OCI-LY1 (cell line): ENCODE data around the gene SIVA1.
A peak's percentile ranks its signal among the peaks of the same experiment; 100 is the strongest.

Experiments used
- H2AFZ ChIP-seq: fragments of 200-600 bp; sonication (generic), shearing (Covaris generic); 2 replicates; pipeline ENCODE4 v1.6.0; 2014; ENCODE audit warnings: antibody characterized with exemption, mild to moderate bottlenecking, low read length
- H3F3A ChIP-seq: fragments of 200-600 bp; sonication (generic), shearing (Covaris generic); 2 replicates; pipeline ENCODE4 v1.6.0; 2014; ENCODE audit warnings: mild to moderate bottlenecking, antibody characterized with exemption, low read length, moderate library complexity; ENCODE audit not compliant: insufficient read depth
- H3K27ac ChIP-seq: fragments of 200-600 bp; sonication (generic); 2 replicates; pipeline ENCODE4 v1.5.1; 2014; ENCODE audit warnings: low read length, mixed run types, mild to moderate bottlenecking, low read depth; ENCODE audit not compliant: poor library complexity, severe bottlenecking
- H3K27me3 ChIP-seq: fragments of 200-600 bp; sonication (generic); 2 replicates; pipeline ENCODE4 v1.6.0; 2014; ENCODE audit warnings: antibody characterized with exemption, mild to moderate bottlenecking, low read length, moderate library complexity; ENCODE audit not compliant: insufficient read depth
- H3K36me3 ChIP-seq: fragments of 200-600 bp; sonication (generic); 2 replicates; pipeline ENCODE4 v1.6.1; 2014; ENCODE audit warnings: mild to moderate bottlenecking, antibody characterized with exemption, low read length, moderate library complexity, mixed read lengths; ENCODE audit not compliant: insufficient read depth
- H3K4me1 ChIP-seq: fragments of 200-600 bp; sonication (generic); 2 replicates; pipeline ENCODE4 v1.5.1; 2014; ENCODE audit warnings: mild to moderate bottlenecking, low read length, moderate library complexity; ENCODE audit not compliant: insufficient read depth, severe bottlenecking
- H3K4me2 ChIP-seq: fragments of 200-600 bp; sonication (generic), shearing (Covaris generic); 2 replicates; pipeline ENCODE4 v1.6.1; 2014; ENCODE audit warnings: low read length
- H3K4me3 ChIP-seq: fragments of 200-600 bp; sonication (generic); 2 replicates; pipeline ENCODE4 v1.5.1; 2014; ENCODE audit warnings: low read length, low read depth, mild to moderate bottlenecking, mixed read lengths; ENCODE audit not compliant: poor library complexity, severe bottlenecking
- H3K79me2 ChIP-seq: fragments of 200-600 bp; shearing (Covaris generic); 2 replicates; pipeline ENCODE4 v1.6.1; 2016; ENCODE audit warnings: mixed run types, low read length, mixed read lengths; ENCODE audit not compliant: insufficient read depth
- H3K9ac ChIP-seq: fragments of 200-600 bp; sonication (generic), shearing (Covaris generic); 2 replicates; pipeline ENCODE4 v1.6.1; 2014; ENCODE audit warnings: mild to moderate bottlenecking, low read length, mixed read lengths
- H3K9me2 ChIP-seq: fragments of 200-600 bp; sonication (generic), shearing (Covaris generic); 2 replicates; pipeline ENCODE4 v1.6.1; 2014; ENCODE audit warnings: low read depth, mild to moderate bottlenecking, low read length, mixed read lengths
- H3K9me3 ChIP-seq: fragments of 200-600 bp; shearing (Covaris generic); 2 replicates; pipeline ENCODE4 v1.6.1; 2014; ENCODE audit warnings: low read length, mixed read lengths
- H4K20me1 ChIP-seq: fragments of 200-600 bp; sonication (generic), shearing (Covaris generic); 2 replicates; pipeline ENCODE4 v1.6.0; 2016; ENCODE audit warnings: mild to moderate bottlenecking, low read length; ENCODE audit not compliant: insufficient read depth
- EZH2 ChIP-seq: fragments of 200-600 bp; sonication (generic), shearing (Covaris generic); IDR thresholded peaks from 2 replicates; pipeline ENCODE4 v1.8.0; 2017; ENCODE audit warnings: borderline replicate concordance, mixed run types, mild to moderate bottlenecking, antibody characterized with exemption, low read length, moderate library complexity, mixed read lengths
- TF ChIP-seq, protein P1 (sequence below): fragments of 200-600 bp; sonication (generic), shearing (Covaris generic); IDR thresholded peaks from 2 replicates; pipeline ENCODE4 v1.5.1; 2017; ENCODE audit warnings: mild to moderate bottlenecking, antibody characterized with exemption, low read length, moderate library complexity, mixed read lengths

Gene SIVA1

DNA sequence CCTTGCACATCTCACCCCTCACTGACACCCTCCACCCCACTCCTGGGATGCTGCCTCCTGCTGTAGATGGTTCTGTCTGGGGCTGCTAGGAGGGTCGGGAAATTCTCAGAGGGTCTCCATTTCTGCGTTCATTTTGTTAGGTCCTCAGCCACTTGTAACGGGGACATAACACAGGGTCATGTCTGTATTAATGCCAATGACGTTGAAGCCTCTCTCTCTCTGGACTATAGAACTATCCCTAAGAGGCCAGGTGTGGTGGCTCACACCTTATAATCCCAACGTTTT lies 14.6 kb downstream of the SIVA1 start:
- Histone ChIP-seq H3K27me3 (no peaks in the 10 kb centered on the region), H3K4me1 (no peaks in the 10 kb centered on the region), H2AFZ (no peak overlapping the region), H3K79me2 (no peaks in the 10 kb centered on the region), H4K20me1 (no peaks in the 10 kb centered on the region), H3K4me3 (no peak overlapping the region), H3K4me2 (no peak overlapping the region), H3K9ac (no peak overlapping the region), H3K9me3 (peaks cover 15% of the 10 kb centered on the region), H3K36me3 (peaks cover 41% of the 10 kb centered on the region), H3K9me2 (no peaks in the 10 kb centered on the region), H3K27ac (no peak overlapping the region), H3F3A (no peaks in the 10 kb centered on the region)
- TF ChIP-seq EZH2: no peak
- TF ChIP-seq, protein P1, sequence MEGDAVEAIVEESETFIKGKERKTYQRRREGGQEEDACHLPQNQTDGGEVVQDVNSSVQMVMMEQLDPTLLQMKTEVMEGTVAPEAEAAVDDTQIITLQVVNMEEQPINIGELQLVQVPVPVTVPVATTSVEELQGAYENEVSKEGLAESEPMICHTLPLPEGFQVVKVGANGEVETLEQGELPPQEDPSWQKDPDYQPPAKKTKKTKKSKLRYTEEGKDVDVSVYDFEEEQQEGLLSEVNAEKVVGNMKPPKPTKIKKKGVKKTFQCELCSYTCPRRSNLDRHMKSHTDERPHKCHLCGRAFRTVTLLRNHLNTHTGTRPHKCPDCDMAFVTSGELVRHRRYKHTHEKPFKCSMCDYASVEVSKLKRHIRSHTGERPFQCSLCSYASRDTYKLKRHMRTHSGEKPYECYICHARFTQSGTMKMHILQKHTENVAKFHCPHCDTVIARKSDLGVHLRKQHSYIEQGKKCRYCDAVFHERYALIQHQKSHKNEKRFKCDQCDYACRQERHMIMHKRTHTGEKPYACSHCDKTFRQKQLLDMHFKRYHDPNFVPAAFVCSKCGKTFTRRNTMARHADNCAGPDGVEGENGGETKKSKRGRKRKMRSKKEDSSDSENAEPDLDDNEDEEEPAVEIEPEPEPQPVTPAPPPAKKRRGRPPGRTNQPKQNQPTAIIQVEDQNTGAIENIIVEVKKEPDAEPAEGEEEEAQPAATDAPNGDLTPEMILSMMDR: no peak

DNA sequence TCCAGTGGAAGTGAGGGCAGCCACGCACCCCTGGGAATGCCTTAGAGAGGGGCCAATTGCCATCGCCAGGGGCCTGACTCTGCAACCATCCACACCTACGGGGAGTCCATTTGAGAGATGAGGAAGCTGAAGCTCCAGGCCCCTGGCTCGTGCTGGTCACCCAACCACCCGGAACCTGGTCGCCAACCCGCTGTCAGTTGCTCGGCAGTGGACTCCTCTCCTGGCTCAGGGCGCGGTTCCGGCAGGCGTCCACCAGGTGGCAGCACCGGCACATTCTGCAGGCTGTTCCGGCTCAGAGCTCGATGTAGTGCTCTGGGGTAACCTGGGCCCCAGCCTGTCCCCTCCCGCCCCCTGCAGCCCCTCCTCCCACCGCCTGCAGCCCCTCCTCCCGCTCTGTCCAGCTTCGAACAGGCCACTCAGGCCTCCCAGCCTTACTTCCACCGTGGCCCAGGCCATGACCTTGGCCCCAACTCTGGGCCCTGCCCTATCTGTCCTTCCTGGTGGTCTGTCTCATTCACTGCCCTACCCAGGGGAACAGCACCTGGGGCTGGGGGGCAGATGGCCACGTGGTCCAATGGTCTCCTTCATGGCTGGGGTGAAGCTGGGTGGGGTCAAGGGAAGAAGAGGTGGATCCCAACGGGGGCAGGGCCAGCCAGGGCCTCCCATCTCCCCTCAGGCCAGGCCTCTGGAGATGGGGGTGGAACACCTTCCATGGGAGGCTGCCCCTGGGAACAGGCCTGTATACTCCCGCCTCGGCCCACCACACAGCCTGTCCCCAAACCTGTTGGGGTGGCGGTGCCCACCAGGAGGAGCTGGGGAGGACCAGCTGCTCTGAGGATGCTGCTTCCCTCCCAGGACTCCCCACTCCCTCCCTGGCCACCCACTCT lies 15.7 kb downstream of the SIVA1 start:
- H3K4me3 ChIP-seq: no peak overlapping the region
- H3K27ac ChIP-seq: no peak overlapping the region
- no peak overlapping the region for H2AFZ ChIP-seq
- H3F3A ChIP-seq: no peaks in the 10 kb centered on the region
- no peaks in the 10 kb centered on the region for H4K20me1 ChIP-seq
- no peaks in the 10 kb centered on the region for H3K4me1 ChIP-seq
- H3K9me3 ChIP-seq: peaks cover 15% of the 10 kb centered on the region
- H3K4me2 ChIP-seq: no peak overlapping the region
- no peak overlapping the region for H3K9ac ChIP-seq
- no peaks in the 10 kb centered on the region for H3K79me2 ChIP-seq
- H3K36me3 ChIP-seq: peaks cover 50% of the 10 kb centered on the region
- H3K9me2 ChIP-seq: no peaks in the 10 kb centered on the region
- TF ChIP-seq, protein P1: peak; percentile 87
- no peak for TF ChIP-seq EZH2
- H3K27me3 ChIP-seq: no peaks in the 10 kb centered on the region

DNA sequence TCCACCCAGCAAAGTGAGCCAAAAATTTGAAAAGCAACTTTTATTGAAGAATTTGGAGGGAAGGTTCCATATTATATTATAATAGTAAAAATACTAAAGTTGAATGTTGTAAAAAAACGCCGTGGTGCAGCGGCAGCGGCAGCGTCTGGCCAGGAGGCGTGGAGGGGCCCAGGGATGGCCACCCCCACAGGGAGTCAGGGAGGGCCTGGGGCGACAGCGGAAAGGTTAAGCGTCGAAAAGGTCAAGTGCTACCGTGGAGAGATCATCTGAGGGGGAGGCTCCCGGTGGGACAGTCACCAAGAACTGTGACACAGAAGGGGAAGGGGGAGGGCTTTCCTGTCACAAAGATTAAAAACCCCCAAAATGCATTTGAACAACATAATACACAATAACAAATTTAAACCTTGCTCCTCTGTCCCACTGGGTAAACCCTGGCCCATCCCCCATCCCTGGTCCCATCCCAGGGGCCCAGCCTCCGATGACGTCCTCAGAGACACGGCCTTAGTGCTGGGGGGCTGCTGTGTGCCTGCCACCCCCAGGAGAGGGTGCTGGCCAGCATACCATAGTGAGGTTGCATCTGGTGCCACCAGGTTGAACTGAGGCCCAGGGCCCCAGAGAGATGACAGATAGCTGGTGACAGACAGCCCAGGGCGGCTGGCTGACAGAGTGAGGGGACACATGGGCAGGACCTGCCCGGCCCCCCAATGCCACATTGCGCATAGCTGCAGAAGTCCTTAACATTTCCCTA lies 16.6 kb downstream of the SIVA1 start:
- Histone ChIP-seq H3K9ac (no peak overlapping the region), H3K4me2 (no peak overlapping the region), H3K27ac (no peak overlapping the region), H4K20me1 (no peaks in the 10 kb centered on the region), H3K4me3 (no peak overlapping the region), H3K9me2 (no peaks in the 10 kb centered on the region), H3K79me2 (no peaks in the 10 kb centered on the region), H3F3A (no peaks in the 10 kb centered on the region), H3K36me3 (peaks cover 50% of the 10 kb centered on the region), H3K9me3 (peaks cover 15% of the 10 kb centered on the region), H3K27me3 (no peaks in the 10 kb centered on the region), H2AFZ (no peak overlapping the region), H3K4me1 (no peaks in the 10 kb centered on the region)
- TF ChIP-seq, protein P1: no peak
- TF ChIP-seq EZH2: no peak
